CD4-positive, alpha-beta T cell (primary cell): ENCODE data around the gene ADA. TPM values are rescaled to one million over a fixed set of nuclear protein-coding genes. Genes with fewer than 3 reads are reported as not detected.

ENCODE experiments used
- ATAC-seq: fragments of 200-7000 bp; cut with Tn5 transposase; one replicate; pipeline ENCODE4 v1.10.0; 2022; ENCODE audit warnings: mild to moderate bottlenecking; ENCODE audit not compliant: poor library complexity
- CTCF ChIA-PET: fragments of 350-600 bp; sonication (Branson Sonifier 250); formaldehyde crosslinking; loops from one replicate; lab custom pipeline; 2021; ENCODE audit warnings: antibody characterized with exemption, inconsistent platforms; lab: Charles Lee
- POLR2A ChIA-PET: fragments of 350-600 bp; sonication (Branson Sonifier 250); formaldehyde crosslinking; loops from one replicate; lab custom pipeline; 2021; ENCODE audit warnings: antibody characterized with exemption, inconsistent platforms; lab: Charles Lee
- DNase-seq, 14 experiments: peaks; one replicate each; pipeline ENCODE4 v3.0.0-alpha.2; 2013 to 2020; ENCODE audit warnings: mixed read lengths in 2 of 14
- H3K27ac ChIP-seq, 2 donors: one replicate each; pipeline versions ENCODE4 v1.5.1 to v1.7.0; 2013; ENCODE audit warnings: low read length in 2 of 2, low read depth in 1 of 2, mild to moderate bottlenecking in 1 of 2
- H3K27me3 ChIP-seq, 2 experiments: 1 replicate in 1 of 2; 2 replicates in 1 of 2; pipeline versions ENCODE4 v1.6.1 to v1.7.0; 2013; ENCODE audit warnings: low read length in 2 of 2, control low read depth in 1 of 2, mild to moderate bottlenecking in 1 of 2, moderate library complexity in 1 of 2; ENCODE audit not compliant: insufficient read depth in 2 of 2, control insufficient read depth in 1 of 2
- H3K36me3 ChIP-seq: one replicate; pipeline ENCODE4 v1.6.1; 2013; ENCODE audit warnings: low read length, control low read depth; ENCODE audit not compliant: insufficient read depth
- H3K4me1 ChIP-seq: one replicate; pipeline ENCODE4 v1.6.1; 2013; ENCODE audit warnings: low read length, control low read depth; ENCODE audit not compliant: insufficient read depth
- H3K4me3 ChIP-seq: one replicate; pipeline ENCODE4 v1.5.1; 2013; ENCODE audit warnings: mild to moderate bottlenecking, low read length, moderate library complexity
- H3K9me3 ChIP-seq, 2 experiments: 1 replicate in 1 of 2; 2 replicates in 1 of 2; pipeline versions ENCODE4 v1.6.1 to v1.7.0; 2013; ENCODE audit warnings: low read length in 2 of 2, mild to moderate bottlenecking in 2 of 2, control low read depth in 1 of 2, moderate library complexity in 1 of 2; ENCODE audit not compliant: control insufficient read depth in 1 of 2, insufficient read depth in 1 of 2
- H3K27ac Mint-ChIP-seq: one replicate; pipeline ENCODE4 v1.8.0; 2020; ENCODE audit warnings: mixed read lengths
- H3K27me3 Mint-ChIP-seq: one replicate; pipeline ENCODE4 v1.8.0; 2021; ENCODE audit warnings: mixed read lengths
- H3K36me3 Mint-ChIP-seq: one replicate; pipeline ENCODE4 v1.8.0; 2021; ENCODE audit warnings: low read depth, mixed read lengths
- H3K4me1 Mint-ChIP-seq: one replicate; pipeline ENCODE4 v1.8.0; 2021; ENCODE audit warnings: low read depth, mixed read lengths
- H3K4me3 Mint-ChIP-seq: one replicate; pipeline ENCODE4 v1.8.0; 2020; ENCODE audit warnings: mild to moderate bottlenecking, mixed read lengths
- H3K9me3 Mint-ChIP-seq: one replicate; pipeline ENCODE4 v1.8.0; 2020; ENCODE audit warnings: mixed read lengths
- CTCF ChIP-seq: fragments of 200-600 bp; IDR thresholded peaks from one replicate; pipeline ENCODE4 v1.8.0; 2022; ENCODE audit warnings: antibody characterized with exemption, mild to moderate bottlenecking
- intact Hi-C, 2 experiments: fragments of 100-400 bp; cut with DNase I in 1 of 2; cut with micrococcal nuclease in 1 of 2; formaldehyde crosslinking; loops; one replicate each; pipeline versions ENCODE4 v1.15.1 to v1.9.0; 2023 to 2025; cut with DNase I, micrococcal nuclease
- total RNA-seq, 174 experiments: library from RNA in 2 of 174; stranded (reverse) in 2 of 174; gene quantifications; one replicate each; pipeline ENCODE4 v1.2.3 and lab custom pipeline; 2021 to 2026

Gene ADA
- total RNA-seq, 2 experiments from 2014 or later: 31.7 to 32.8 TPM

- H3K4me1 Mint-ChIP-seq: peaks cover 24% of the 10 kb centered on the region
- no peaks in the 10 kb centered on the region for H3K36me3 Mint-ChIP-seq
- ATAC-seq (peak; percentile 32), DNase-seq (peak in 1 of 14 experiments; percentile 20)
- TF ChIP-seq CTCF: no peak
- H3K9me3 ChIP-seq: no peaks in the 10 kb centered on the region
- peak overlapping the region in 1 of 2 donors; percentile 52 for H3K27ac ChIP-seq
- H3K4me1 ChIP-seq: peaks cover 19% of the 10 kb centered on the region
- peak overlapping the region; percentile 73 for H3K27ac Mint-ChIP-seq
- no peaks in the 10 kb centered on the region for H3K9me3 Mint-ChIP-seq
- ChIA-PET POLR2A (interaction anchor here (0.7 to 2.1 kb wide), 6 partner anchors 12 to 123 kb away, joined by 3 to 9 read pairs (median 3); partner anchors contain the start of gene TTPAL), CTCF (interaction anchor here (1.1 to 1.3 kb wide), 2 partner anchors 12 to 44 kb away, joined by 4 to 5 read pairs; no protein-coding TSS in a partner anchor)
- no peaks in the 10 kb centered on the region for H3K36me3 ChIP-seq
- H3K27me3 ChIP-seq: no peaks in the 10 kb centered on the region
- H3K4me3 Mint-ChIP-seq: peak overlapping the region; percentile 39
- no peaks in the 10 kb centered on the region for H3K27me3 Mint-ChIP-seq
- H3K4me3 ChIP-seq: no peak overlapping the region
- intact Hi-C loops: no loop called here
Measured at GRCh38 chr20:44598423-44599305, 52.8 kb downstream of the ADA start.

GRCh38 chr20:44597930-44598329 is 53.6 kb downstream of the ADA start:
- Mint-ChIP-seq H3K36me3 (no peaks in the 10 kb centered on the region), H3K4me3 (no peak overlapping the region), H3K4me1 (peaks cover 24% of the 10 kb centered on the region), H3K27ac (peak overlapping the region; percentile 73), H3K27me3 (no peaks in the 10 kb centered on the region), H3K9me3 (no peaks in the 10 kb centered on the region)
- Histone ChIP-seq H3K27me3 (no peaks in the 10 kb centered on the region), H3K36me3 (no peaks in the 10 kb centered on the region), H3K27ac (peak overlapping the region in 1 of 2 donors; percentile 52), H3K4me3 (no peak overlapping the region), H3K4me1 (peaks cover 19% of the 10 kb centered on the region), H3K9me3 (no peaks in the 10 kb centered on the region)
- ATAC-seq (no peak), DNase-seq (no peak)
- ChIA-PET CTCF (no interaction called here), POLR2A (interaction anchor here (1.1 to 2.1 kb wide), 4 partner anchors 12 to 122 kb away, joined by 3 to 9 read pairs (median 4); partner anchors contain the start of gene TTPAL)
- intact Hi-C loops: no loop called here
- TF ChIP-seq CTCF: no peak

GRCh38 chr20:44597516-44597915 is 54.0 kb downstream of the ADA start:
- Mint-ChIP-seq H3K36me3 (no peaks in the 10 kb centered on the region), H3K27me3 (no peaks in the 10 kb centered on the region), H3K9me3 (no peaks in the 10 kb centered on the region), H3K4me1 (peaks cover 24% of the 10 kb centered on the region), H3K4me3 (no peak overlapping the region), H3K27ac (peak overlapping the region; percentile 73)
- peaks cover 19% of the 10 kb centered on the region for H3K4me1 ChIP-seq
- CTCF ChIA-PET: no interaction called here
- DNase-seq (no peak), ATAC-seq (no peak)
- intact Hi-C loops: no loop called here
- H3K4me3 ChIP-seq: no peak overlapping the region
- H3K9me3 ChIP-seq: no peaks in the 10 kb centered on the region
- TF ChIP-seq CTCF: no peak
- POLR2A ChIA-PET: interaction anchor here (0.6 to 2.1 kb wide), 5 partner anchors 13 to 205 kb away, joined by 3 to 9 read pairs (median 3); partner anchors contain the start of gene TTPAL
- no peaks in the 10 kb centered on the region for H3K27me3 ChIP-seq
- no peak overlapping the region for H3K27ac ChIP-seq
- H3K36me3 ChIP-seq: no peaks in the 10 kb centered on the region
